Right cardiac atrium (tissue), 5 donors: ENCODE data around the gene PRKG1. TPM values are rescaled to one million over a fixed set of nuclear protein-coding genes. Genes with fewer than 3 reads are reported as not detected.

Source experiments
- ATAC-seq, 2 donors: fragments of 200-7000 bp; cut with Tn5 transposase; one replicate each; pipeline versions ENCODE4 v1.8.0 to v1.9.1; 2020; ENCODE audit warnings: moderate library complexity in 2 of 2, mild to moderate bottlenecking in 1 of 2
- DNase-seq, 3 donors: peaks; one replicate each; pipeline ENCODE4 v3.0.0-alpha.2; 2020
- H3K27ac ChIP-seq: one replicate; pipeline ENCODE4 v1.5.1; 2013; ENCODE audit warnings: mild to moderate bottlenecking, low read length, control low read depth, moderate library complexity
- H3K27me3 ChIP-seq: one replicate; pipeline ENCODE4 v1.6.1; 2013; ENCODE audit not compliant: control insufficient read depth, insufficient read depth
- H3K4me1 ChIP-seq: one replicate; pipeline ENCODE4 v1.6.1; 2013; ENCODE audit warnings: low read length; ENCODE audit not compliant: control insufficient read depth, insufficient read depth
- H3K4me3 ChIP-seq: one replicate; pipeline ENCODE4 v1.5.1; 2013; ENCODE audit warnings: low read length, control low read depth
- H3K9me3 ChIP-seq: one replicate; pipeline ENCODE4 v1.6.1; 2013; ENCODE audit warnings: low read length; ENCODE audit not compliant: control insufficient read depth
- WGBS: extraction: QIAGEN DNeasy Blood & Tissue Kit; methylation state at CpG from one replicate; pipeline ENCODE4 v1.1.7; 2013; 5-methylcytosine and 5-hydroxymethylcytosine counted together
- intact Hi-C, 4 donors: fragments of 100-400 bp; cut with DNase I; formaldehyde crosslinking; loops; one replicate each; pipeline versions ENCODE4 v1.11.0 to v1.14.0; 2022 to 2023
- polyA plus RNA-seq: library from polyadenylated mRNA; stranded (reverse); fragments of 200-250 nt; gene quantifications from one replicate; pipeline ENCODE4 v1.2.3, GENCODE V29; 2013
- total RNA-seq, 4 donors: library from RNA; stranded (reverse); fragmentation: NEBNext Ultra II Directional; extraction: Animal tissue kit (Norgen Biotek cat#: 25700); gene quantifications; one replicate each; pipeline ENCODE4 v1.2.1, GENCODE V29; 2021
- donor health status: healthy with polysubstance abuse.
- donor health status: DM: no; HTN: yes; CAD: no.
- donor health status: DM: no; HTN: no; CAD: no.
- donor health status: DM: no; HTN: yes; CAD: no; lungs with severe emphysema.
- donor health status: DM: yes; HTN: yes; CAD: no.

The PRKG1 gene
- total and polyA plus RNA-seq, 5 donors, result 16.6 to 49.9 (median 47.4) TPM

- H3K4me3 ChIP-seq, result no peak overlapping the region
- no peaks in the 10 kb centered on the region for H3K4me1 ChIP-seq
- no peak for ATAC-seq
- H3K27ac ChIP-seq, result no peak overlapping the region
- DNase-seq, result no peak
- H3K9me3 ChIP-seq, result no peaks in the 10 kb centered on the region
- no peaks in the 10 kb centered on the region for H3K27me3 ChIP-seq
- intact Hi-C loops, result no loop called here
These were observed 911.0 kb downstream of the PRKG1 start for GRCh38 chr10:51985336-51985735.

GRCh38 chr10:51986516-51986915 is 912.2 kb downstream of the PRKG1 start:
- no peak for DNase-seq
- 24% methylated on average over 2 of the region's 2 CpGs for WGBS
- Histone ChIP-seq H3K27me3 (no peaks in the 10 kb centered on the region), H3K4me3 (no peak overlapping the region), H3K4me1 (no peaks in the 10 kb centered on the region), H3K27ac (no peak overlapping the region), H3K9me3 (no peaks in the 10 kb centered on the region)
- no peak for ATAC-seq
- intact Hi-C loops, result no loop called here

- Histone ChIP-seq H3K27ac (no peak overlapping the region), H3K4me3 (no peak overlapping the region), H3K27me3 (no peaks in the 10 kb centered on the region), H3K4me1 (no peaks in the 10 kb centered on the region), H3K9me3 (no peaks in the 10 kb centered on the region)
- ATAC-seq (no peak), DNase-seq (no peak)
- intact Hi-C loops, result no loop called here
- WGBS, result 90% methylated on average over 1 of the region's 1 CpG
These were observed 919.2 kb downstream of the PRKG1 start for GRCh38 chr10:51993475-51993874.

GRCh38 chr10:51999096-51999495 is 924.8 kb downstream of the PRKG1 start:
- H3K9me3 ChIP-seq, result no peaks in the 10 kb centered on the region
- no peak overlapping the region for H3K27ac ChIP-seq
- H3K4me3 ChIP-seq, result no peak overlapping the region
- whole genome bisulfite sequencing, result 49% methylated on average over 5 of the region's 5 CpGs
- no peaks in the 10 kb centered on the region for H3K27me3 ChIP-seq
- ATAC-seq (no peak), DNase-seq (no peak)
- H3K4me1 ChIP-seq, result no peaks in the 10 kb centered on the region
- intact Hi-C loops, result no loop called here

- no peaks in the 10 kb centered on the region for H3K4me1 ChIP-seq
- no peaks in the 10 kb centered on the region for H3K27me3 ChIP-seq
- no peak overlapping the region for H3K4me3 ChIP-seq
- no peaks in the 10 kb centered on the region for H3K9me3 ChIP-seq
- H3K27ac ChIP-seq, result no peak overlapping the region
- intact Hi-C loops, result no loop called here
- 47% methylated on average over 5 of the region's 5 CpGs for WGBS
- no peak for DNase-seq
- no peak for ATAC-seq
These were observed 930.2 kb downstream of the PRKG1 start for GRCh38 chr10:52004342-52004949.

- Histone ChIP-seq H3K9me3 (no peaks in the 10 kb centered on the region), H3K4me3 (no peak overlapping the region), H3K27me3 (no peaks in the 10 kb centered on the region), H3K27ac (no peak overlapping the region), H3K4me1 (no peaks in the 10 kb centered on the region)
- ATAC-seq, result no peak
- WGBS, result 90% methylated on average over 2 of the region's 2 CpGs
- no peak for DNase-seq
- intact Hi-C loops, result no loop called here
These were observed 932.8 kb downstream of the PRKG1 start for GRCh38 chr10:52007091-52007490.

- intact Hi-C loops, result no loop called here
- no peak overlapping the region for H3K4me3 ChIP-seq
- no peak overlapping the region for H3K27ac ChIP-seq
- H3K4me1 ChIP-seq, result no peaks in the 10 kb centered on the region
- ATAC-seq (no peak), DNase-seq (no peak)
- H3K9me3 ChIP-seq, result no peaks in the 10 kb centered on the region
- no peaks in the 10 kb centered on the region for H3K27me3 ChIP-seq
- 89% methylated on average over 1 of the region's 1 CpG for WGBS
These were observed 936.8 kb downstream of the PRKG1 start for GRCh38 chr10:52011118-52011517.

GRCh38 chr10:52019077-52019555 is 944.8 kb downstream of the PRKG1 start:
- H3K4me1 ChIP-seq, result no peaks in the 10 kb centered on the region
- DNase-seq, result no peak
- ATAC-seq, result no peak
- H3K9me3 ChIP-seq, result no peaks in the 10 kb centered on the region
- intact Hi-C loops, result no loop called here
- WGBS, result 55% methylated on average over 3 of the region's 3 CpGs
- no peak overlapping the region for H3K4me3 ChIP-seq
- no peak overlapping the region for H3K27ac ChIP-seq
- no peaks in the 10 kb centered on the region for H3K27me3 ChIP-seq

- H3K4me1 ChIP-seq, result no peaks in the 10 kb centered on the region
- DNase-seq, result no peak
- intact Hi-C loops, result no loop called here
- H3K4me3 ChIP-seq, result no peak overlapping the region
- no peak for ATAC-seq
- no peaks in the 10 kb centered on the region for H3K9me3 ChIP-seq
- no peaks in the 10 kb centered on the region for H3K27me3 ChIP-seq
- H3K27ac ChIP-seq, result no peak overlapping the region
These were observed 945.4 kb downstream of the PRKG1 start for GRCh38 chr10:52019656-52020055.

- DNase-seq (no peak), ATAC-seq (no peak)
These were observed 945.9 kb downstream of the PRKG1 start for GRCh38 chr10:52020173-52020572.

GRCh38 chr10:52020702-52021101 is 946.4 kb downstream of the PRKG1 start:
- no peaks in the 10 kb centered on the region for H3K4me1 ChIP-seq
- no peaks in the 10 kb centered on the region for H3K9me3 ChIP-seq
- H3K4me3 ChIP-seq, result no peak overlapping the region
- H3K27me3 ChIP-seq, result no peaks in the 10 kb centered on the region
- DNase-seq, result no peak
- no peak for ATAC-seq
- intact Hi-C loops, result no loop called here
- WGBS, result 92% methylated on average over 2 of the region's 2 CpGs
- H3K27ac ChIP-seq, result no peak overlapping the region

More at GRCh38 chr10:52020173-52020572, 945.9 kb downstream of the PRKG1 start:
- 83% methylated on average over 2 of the region's 2 CpGs for WGBS
- no peaks in the 10 kb centered on the region for H3K27me3 ChIP-seq
- H3K9me3 ChIP-seq, result no peaks in the 10 kb centered on the region
- intact Hi-C loops, result no loop called here
- H3K27ac ChIP-seq, result no peak overlapping the region
- no peak overlapping the region for H3K4me3 ChIP-seq
- H3K4me1 ChIP-seq, result no peaks in the 10 kb centered on the region
